Bone marrow (tissue), 2 donors: ENCODE data around the gene ACTR1A.
"Not testable (repeated sequence)": the region's sequence is repeated elsewhere in the genome, so short reads cannot be mapped to it uniquely, and the experiment has no call there.

ENCODE experiments used
- DNase-seq, 2 donors: peaks; one replicate each; lab custom pipeline; 2025; lab: John Stamatoyannopoulos, UW

ACTR1A gene

DNA sequence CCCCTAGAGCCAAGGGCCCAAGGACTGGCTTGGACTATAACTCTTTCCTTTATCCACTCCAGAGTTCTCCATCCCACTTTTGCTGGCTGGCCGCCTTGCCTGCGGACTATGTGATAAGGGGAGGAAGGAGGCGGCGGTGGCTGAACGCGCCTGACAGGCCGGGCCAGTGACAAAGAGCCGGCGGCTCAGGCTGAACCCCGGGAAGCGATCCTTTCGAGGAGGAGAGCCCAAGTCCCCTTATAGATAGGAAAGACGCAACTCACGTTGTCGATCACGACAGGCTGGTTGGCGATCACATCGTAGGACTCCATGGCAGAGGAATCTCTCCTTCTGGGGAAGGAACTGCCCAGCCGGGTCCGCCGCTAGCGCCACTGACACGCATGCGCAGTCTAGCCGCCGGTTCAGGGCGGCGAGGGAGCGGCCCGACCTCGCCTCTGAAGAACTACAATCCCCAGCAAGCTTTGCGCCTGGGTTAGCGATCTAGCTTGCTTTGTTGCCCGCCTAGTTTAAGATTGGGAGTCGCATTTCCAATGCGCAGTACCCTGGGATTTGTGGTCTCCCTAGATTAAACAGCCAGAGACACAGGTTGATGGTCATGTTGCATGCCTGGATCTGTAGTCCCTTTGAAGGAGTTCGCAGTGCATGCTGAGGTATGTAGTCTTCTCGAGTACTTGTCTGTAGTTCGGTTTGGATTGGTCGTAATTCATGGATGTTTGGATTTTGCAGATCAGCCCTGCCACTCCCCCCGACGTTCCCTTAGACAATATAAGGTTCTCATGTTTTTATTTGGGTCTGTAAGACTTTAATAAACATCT, at the start of gene ACTR1A:
TSS of gene ACTR1A (minus strand) at position 376 of the 815 bp plus-strand sequence. CDS start at position 311, 65 bp downstream.
- DNase-seq = peak; percentile 92 to 99

- no peak for DNase-seq
These were observed 48.2 kb upstream of the ACTR1A start for GRCh38 chr10:102550636-102551210.

DNA sequence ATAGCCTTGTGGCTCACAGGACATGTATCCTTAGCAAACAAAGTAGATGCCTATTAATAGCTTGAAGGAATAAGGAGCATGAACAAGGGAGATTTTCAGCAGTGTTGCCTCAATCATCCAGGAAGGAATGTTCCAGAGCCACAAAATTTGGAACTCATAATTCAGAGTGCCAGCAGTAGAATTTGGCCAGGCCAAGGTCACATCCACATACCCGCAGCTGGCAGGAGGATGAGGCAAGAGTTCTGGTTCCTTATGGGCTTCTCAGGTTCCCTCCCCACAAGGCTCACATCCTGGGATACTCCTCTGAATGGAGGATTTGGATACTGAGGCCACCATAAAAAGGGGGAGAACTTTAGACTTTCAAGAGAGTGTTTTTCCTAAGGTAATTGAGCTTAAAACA, 47.0 kb upstream of the ACTR1A start:
- no peak for DNase-seq

DNA sequence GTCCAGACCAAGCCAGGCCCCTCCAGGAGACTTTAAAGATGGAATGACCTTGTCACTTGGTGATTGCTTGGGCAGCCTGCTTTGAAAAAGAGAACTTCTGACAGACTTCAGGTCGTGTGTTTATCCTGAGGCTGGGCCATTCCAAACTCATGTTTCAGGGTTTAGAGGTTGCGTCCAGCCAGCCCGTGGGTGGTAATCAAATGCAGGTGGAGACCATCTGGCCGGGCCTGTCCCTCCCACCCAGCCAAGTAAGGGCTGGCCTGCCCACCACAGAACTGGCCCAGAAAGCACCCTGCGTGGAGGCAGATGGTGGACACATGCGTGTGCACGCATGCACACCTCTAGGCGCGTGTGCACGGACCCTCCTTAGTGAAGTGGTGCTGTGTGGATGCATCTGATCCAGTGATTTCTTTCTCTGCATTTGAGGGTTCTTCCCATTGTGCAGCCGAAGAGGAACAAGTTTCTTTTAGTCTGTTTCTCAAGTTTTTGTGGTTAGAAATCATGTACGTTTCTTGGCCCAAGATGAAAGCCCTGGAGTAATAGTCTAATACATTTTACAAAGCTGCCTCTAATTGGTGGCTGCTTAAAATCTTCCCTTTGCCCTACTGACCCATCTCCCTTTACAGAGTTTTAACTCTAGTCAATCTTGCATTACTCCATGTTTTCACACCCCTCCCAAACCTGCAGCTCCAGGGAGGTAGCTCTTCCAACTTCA, 44.3 kb upstream of the ACTR1A start:
- DNase-seq = no peak

GRCh38 chr10:102545997-102546396, 43.5 kb upstream of the ACTR1A start:
- no peak for DNase-seq

DNA sequence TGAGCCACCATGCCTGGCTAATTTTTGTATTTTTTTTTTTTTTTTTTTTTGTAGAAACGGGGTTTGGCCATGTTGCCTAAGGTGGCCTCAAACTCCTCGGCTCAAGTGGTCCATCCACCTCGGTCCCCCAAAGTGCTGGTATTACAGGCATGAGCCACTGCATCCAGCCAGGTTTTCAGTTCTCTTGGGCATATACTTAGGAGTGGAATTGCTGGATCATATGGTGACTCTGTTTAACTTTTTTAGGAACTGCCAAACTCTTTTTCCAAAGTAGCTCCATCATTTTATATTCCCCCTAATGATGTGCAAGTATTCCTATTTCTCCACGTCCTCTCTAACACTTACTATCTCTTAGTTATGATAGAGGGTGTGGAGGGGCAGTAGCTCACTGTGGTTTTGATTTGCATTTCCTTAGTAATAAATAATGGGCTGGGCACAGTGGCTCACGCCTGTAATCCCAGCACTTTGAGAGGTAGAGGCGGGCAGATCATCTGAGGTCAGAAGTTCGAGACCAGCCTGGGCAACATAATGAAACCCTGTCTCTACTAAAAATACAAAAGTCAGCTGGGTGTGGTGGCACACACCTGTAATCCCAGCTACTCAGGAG, 42.9 kb upstream of the ACTR1A start:
- DNase-seq = no peak

DNA sequence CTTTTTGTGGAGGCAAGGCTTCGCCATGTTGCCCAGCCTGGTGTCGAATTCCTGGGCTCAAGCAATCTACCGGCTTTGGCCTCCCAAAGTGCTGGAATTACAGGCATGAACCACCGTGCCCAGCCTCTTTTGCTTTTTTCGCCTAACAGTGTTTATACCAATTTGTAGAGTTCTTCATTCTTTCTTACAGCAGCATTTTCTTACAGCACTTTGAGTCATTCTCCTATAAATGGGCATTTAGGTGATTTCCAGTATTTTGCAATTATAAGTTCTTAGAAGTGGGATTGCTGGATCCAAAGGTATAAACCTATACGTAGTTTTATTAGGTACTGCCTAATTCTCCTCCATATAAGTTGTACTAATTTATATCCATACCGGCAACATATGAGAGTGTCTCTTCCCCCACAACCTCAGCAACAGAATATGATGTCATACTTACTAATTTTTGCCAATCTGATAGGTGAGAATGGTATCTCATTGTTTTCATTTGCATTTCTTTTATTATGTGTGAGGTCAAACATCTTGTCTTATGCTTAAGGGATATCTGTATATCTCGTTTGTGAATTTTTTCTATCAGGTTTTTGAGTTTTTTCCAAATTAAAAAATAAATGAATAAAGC, 40.4 kb upstream of the ACTR1A start:
- no peak for DNase-seq

GRCh38 chr10:102540023-102540422, 37.5 kb upstream of the ACTR1A start:
- no peak for DNase-seq

GRCh38 chr10:102538811-102539210, 36.3 kb upstream of the ACTR1A start:
- no peak for DNase-seq

- DNase-seq = no peak
These were observed 35.4 kb upstream of the ACTR1A start for GRCh38 chr10:102537948-102538347.

GRCh38 chr10:102537367-102537766, 34.9 kb upstream of the ACTR1A start:
- no peak for DNase-seq

DNA sequence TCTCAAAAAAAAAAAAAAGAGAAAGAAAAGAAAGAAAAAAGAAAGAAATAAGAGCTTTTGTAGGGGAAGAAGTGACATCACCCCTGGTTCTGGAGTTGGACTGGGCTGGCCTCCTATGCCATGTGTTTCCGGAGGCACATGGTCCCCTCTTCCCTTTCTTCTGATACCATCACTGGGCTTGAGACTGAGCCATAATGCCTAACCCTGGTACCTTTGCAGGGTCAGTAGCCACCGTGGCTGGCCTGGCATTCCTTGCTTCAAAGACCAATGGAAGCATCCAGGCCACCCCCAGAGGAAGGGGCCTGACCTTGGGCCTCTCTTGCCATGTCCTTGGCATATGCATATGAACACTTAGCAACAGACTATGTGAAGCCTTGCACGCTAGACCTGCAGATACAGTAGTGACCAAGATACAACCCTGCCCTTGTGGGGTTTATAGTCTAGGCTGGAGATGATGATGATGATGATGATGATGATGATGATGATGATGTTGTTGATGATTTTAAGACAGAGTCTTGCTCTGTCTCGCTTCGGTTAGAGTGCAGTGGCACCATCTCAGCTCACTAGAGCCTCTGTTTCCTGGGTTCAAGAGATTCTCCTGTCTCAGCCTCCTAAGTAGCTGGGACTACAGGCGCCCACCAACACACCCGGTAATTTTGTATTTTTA, 33.1 kb upstream of the ACTR1A start:
- DNase-seq = no peak

DNA sequence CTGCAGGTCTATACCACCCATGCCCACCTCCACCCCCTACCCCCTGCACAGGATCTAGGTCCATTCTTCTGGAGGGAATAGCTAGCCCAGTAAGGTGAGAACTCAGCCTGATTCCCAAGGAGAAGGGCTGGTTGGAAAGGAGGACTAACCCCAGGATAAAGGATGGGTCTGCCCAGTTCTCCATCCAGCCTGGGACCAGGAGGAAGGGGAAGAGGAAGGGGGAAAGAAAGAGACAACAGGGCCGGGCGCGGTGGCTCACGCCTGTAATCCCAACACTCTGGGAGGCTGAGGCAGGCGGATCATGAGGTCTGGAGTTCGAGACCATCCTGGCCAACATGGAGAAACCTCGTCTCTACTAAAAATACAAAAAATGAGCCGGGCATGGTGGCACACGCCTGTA, 32.5 kb upstream of the ACTR1A start:
- not testable (repeated sequence) for DNase-seq

DNA sequence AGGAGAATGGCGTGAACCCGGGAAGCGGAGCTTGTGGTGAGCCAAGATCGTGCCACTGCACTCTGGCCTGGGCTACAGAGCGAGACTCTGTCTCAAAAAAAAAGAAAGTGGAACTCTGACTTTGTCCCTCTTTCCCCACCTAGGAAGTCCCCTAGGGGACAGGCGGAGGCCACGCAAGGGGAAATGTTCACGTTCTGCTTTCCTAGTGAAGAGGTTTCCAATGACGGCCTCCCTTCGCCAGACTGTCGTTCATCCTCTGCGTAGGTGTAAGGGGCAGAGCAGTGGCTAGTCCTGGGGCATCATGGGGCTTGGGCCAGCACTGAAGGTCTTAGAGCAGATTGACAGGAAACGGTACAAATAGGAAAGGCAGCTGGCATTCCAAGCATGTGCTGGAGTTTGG, 31.8 kb upstream of the ACTR1A start:
- DNase-seq = no peak

GRCh38 chr10:102527546-102527945, 25.0 kb upstream of the ACTR1A start:
- DNase-seq = no peak

DNA sequence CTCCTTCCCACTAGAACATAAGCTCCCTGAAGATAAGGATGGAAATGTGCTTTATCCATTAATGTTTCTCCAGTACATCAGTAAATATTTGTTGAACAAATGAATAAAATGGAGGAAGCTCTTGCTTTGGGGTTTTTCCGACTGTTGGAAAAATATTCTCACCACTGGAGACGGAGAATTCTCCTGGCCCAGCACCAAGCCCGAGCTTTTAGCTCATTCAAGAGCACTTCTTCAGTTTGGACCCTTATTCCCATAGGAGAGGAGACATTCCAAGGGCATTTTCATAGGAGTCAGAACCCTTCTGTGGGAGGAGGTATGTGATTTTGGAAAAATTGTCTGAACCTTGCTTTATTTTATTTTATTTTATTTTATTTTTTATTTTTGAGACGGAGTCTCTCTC, 22.2 kb upstream of the ACTR1A start:
- DNase-seq = no peak

- no peak for DNase-seq
These were observed 20.9 kb upstream of the ACTR1A start for GRCh38 chr10:102523250-102524029.

DNA sequence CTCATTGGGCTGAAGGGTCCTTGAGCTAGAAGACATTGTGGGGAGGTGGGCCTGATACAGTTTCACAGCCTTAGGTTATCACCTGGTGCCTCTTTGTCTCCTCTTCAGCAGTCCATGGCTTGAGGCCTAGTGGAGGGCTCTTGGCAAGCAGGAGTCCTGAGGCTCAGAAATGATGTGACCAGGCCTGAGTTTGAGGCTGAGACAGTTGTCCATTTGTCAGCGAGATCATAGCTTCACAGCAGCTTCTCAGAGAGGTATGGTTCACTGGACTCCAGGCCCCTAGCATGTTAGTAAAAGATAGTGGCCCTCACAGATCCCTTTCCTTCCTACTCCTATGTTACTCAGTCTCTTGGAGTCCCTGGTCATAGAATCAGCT, 20.4 kb upstream of the ACTR1A start:
- DNase-seq = no peak

GRCh38 chr10:102519246-102519825, 16.8 kb upstream of the ACTR1A start:
- DNase-seq = no peak

DNA sequence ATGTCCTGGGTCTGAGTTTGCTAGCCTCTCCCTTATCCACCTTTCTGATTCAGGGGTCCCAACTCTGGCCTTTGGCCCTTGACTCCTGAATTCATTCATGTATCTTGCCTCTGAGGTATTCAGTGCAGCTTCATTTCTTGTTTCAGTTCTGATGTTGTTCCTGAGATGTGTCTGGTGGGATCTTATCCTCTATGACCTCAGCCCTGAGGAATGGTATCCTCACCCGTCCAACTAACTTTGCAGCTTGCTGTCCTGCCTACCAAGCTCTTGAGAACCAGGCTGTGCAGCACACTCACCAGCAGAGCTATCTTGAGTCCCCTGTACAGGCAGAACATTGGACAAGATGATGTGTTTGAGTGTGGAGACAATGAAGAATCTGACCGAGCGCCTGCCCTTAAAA, 15.0 kb upstream of the ACTR1A start:
- DNase-seq = no peak

DNA sequence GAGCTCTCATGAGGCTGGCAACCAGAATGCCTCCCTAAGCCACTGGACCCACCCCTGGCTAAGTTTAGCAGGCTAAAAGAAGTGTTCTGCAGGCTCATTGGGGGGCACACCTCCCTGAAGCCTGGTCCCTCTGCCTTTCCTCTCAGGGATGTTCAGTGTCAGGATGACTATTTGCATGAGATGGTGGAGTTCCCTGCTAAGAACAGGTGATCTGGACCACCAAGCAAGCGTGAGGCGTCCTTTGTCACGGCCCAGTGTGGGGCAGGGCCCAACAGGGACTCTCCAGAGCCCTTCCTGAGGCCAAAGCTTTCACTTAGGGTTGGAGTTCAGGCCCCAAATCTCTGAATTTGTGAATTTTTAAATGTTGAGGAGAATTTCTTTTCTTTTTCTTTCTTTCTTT, 13.2 kb upstream of the ACTR1A start:
- DNase-seq = no peak
